Panc1 (cell line): ENCODE data around the gene ZNF516. TPM values are rescaled to one million over a fixed set of nuclear protein-coding genes. Genes with fewer than 3 reads are reported as not detected.

ENCODE experiments used
- ATAC-seq: fragments of 200-7000 bp; cut with Tn5 transposase; 2 replicates; pipeline ENCODE4 v1.9.1; 2020; ENCODE audit warnings: mild to moderate bottlenecking, moderate library complexity
- BruUV-seq: library from RNA; stranded (reverse); fragments of 400-500 nt; replicated peaks from 2 replicates; lab custom pipeline; 2021; lab: Mats Ljungman, UMichigan
- CTCF ChIA-PET: fragments of 300-600 bp; sonication (Branson Sonifier 250); formaldehyde crosslinking; loops from one replicate; lab custom pipeline; 2022; ENCODE audit warnings: antibody characterized with exemption; lab: Charles Lee
- POLR2A ChIA-PET: fragments of 300-600 bp; sonication (Branson Sonifier 250); formaldehyde crosslinking; loops from one replicate; lab custom pipeline; 2022; ENCODE audit warnings: antibody characterized with exemption; lab: Charles Lee
- DNase-seq: peaks from one replicate; pipeline ENCODE4 v3.0.0-alpha.2; 2010; ENCODE audit warnings: low read depth, low spot score
- H3K27ac ChIP-seq: 2 replicates; pipeline ENCODE4 v1.5.1; 2011; ENCODE audit warnings: mild to moderate bottlenecking, low read length, inconsistent platforms
- H3K27me3 ChIP-seq: fragments of 200-500 bp; sonication (Bioruptor generic); 2 replicates; pipeline ENCODE4 v1.6.0; 2014; ENCODE audit warnings: low read length, inconsistent platforms; ENCODE audit not compliant: control insufficient read depth, insufficient read depth
- H3K36me3 ChIP-seq: fragments of 200-500 bp; sonication (Bioruptor generic); 2 replicates; pipeline ENCODE4 v1.5.1; 2014; ENCODE audit warnings: inconsistent platforms, mild to moderate bottlenecking, low read length, moderate library complexity; ENCODE audit not compliant: control insufficient read depth, insufficient read depth
- H3K4me1 ChIP-seq: 2 replicates; pipeline ENCODE4 v1.5.1; 2011; ENCODE audit warnings: inconsistent platforms, mild to moderate bottlenecking, low read length, moderate library complexity; ENCODE audit not compliant: control insufficient read depth, insufficient read depth
- H3K4me3 ChIP-seq, 2 experiments: 2 replicates each; pipeline ENCODE4 v1.5.1; 2011 to 2012; ENCODE audit warnings: low read depth in 2 of 2, low read length in 2 of 2, mild to moderate bottlenecking in 2 of 2, inconsistent platforms in 1 of 2, moderate library complexity in 1 of 2
- H3K9me3 ChIP-seq: fragments of 200-500 bp; sonication (Bioruptor generic); 2 replicates; pipeline ENCODE4 v1.5.1; 2014; ENCODE audit warnings: low read depth, mild to moderate bottlenecking, inconsistent platforms, low read length, moderate library complexity; ENCODE audit not compliant: control insufficient read depth, insufficient read depth
- CTCF ChIP-seq: fragments of 450-650 bp; IDR thresholded peaks from 2 replicates; pipeline ENCODE4 v1.5.1; 2017; ENCODE audit warnings: mild to moderate bottlenecking
- POLR2AphosphoS5 ChIP-seq: IDR thresholded peaks from 2 replicates; pipeline ENCODE4 v1.6.1; 2012; ENCODE audit warnings: mild to moderate bottlenecking, low read depth, low read length, moderate library complexity
- REST ChIP-seq, 2 experiments: IDR thresholded peaks; 2 replicates each; pipeline ENCODE4 v1.6.1; 2011 to 2012; ENCODE audit warnings: low read depth in 2 of 2, control low read depth in 1 of 2, low read length in 1 of 2, mild to moderate bottlenecking in 1 of 2, moderate library complexity in 1 of 2; ENCODE audit not compliant: insufficient read depth in 1 of 2
- SIN3A ChIP-seq: IDR thresholded peaks from 2 replicates; pipeline ENCODE4 v1.6.1; 2012; ENCODE audit warnings: low read depth, mild to moderate bottlenecking, low read length, moderate library complexity, borderline replicate concordance; ENCODE audit not compliant: insufficient read depth
- TCF7L2 ChIP-seq: IDR thresholded peaks from 2 replicates; pipeline ENCODE4 v1.6.1; 2011; ENCODE audit warnings: mild to moderate bottlenecking, low read depth, low read length, inconsistent platforms
- in situ Hi-C: cut with HindIII; loops from 2 replicates; pipeline ENCODE4 v1.10.0; 2016; ENCODE audit warnings: low sequenced_read_pairs, low pct_unique_long_range_greater_than_20kb
- intact Hi-C: fragments of 100-400 bp; cut with micrococcal nuclease; formaldehyde crosslinking; loops from one replicate; pipeline ENCODE4 v1.10.0; 2022; ENCODE audit not compliant: unreplicated experiment
- total RNA-seq: library from RNA; stranded (reverse); gene quantifications from one replicate; pipeline ENCODE4 v1.2.1, GENCODE V29; 2021; ENCODE audit not compliant: unreplicated experiment

The ZNF516 gene
- total RNA-seq, 1 experiment from 2014 or later, result 28.6 TPM

DNA sequence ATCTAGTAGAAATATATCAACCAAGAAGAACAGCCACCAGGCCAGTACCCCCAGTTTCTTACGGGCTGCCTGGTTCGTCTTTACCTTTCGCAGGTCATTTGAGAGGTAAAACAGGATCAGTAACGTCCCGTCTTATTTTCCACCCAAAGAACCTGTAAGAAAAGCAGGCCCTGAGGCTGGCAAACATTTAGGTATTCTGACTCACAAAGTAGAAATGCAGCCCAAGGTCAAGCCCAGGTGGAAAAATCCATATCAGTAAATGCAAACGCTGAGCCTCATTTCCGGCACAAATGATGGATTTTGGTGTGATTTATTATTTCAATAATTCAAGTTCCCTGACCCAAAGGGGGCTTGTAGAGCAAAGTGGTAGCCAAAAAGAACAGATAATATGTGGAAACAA, 171.2 kb downstream of the ZNF516 start:
- ATAC-seq (no peak), DNase-seq (no peak)
- no peak for TF ChIP-seq SIN3A
- TF ChIP-seq POLR2AphosphoS5, result no peak
- no peak for TF ChIP-seq REST (IDR thresholded peaks at IDR 0.05; ENCODE audit: insufficient read depth in 1 of 2, low read depth in 2 of 2, low read length in 1 of 2)
- TF ChIP-seq CTCF, result no peak
- no peak for TF ChIP-seq TCF7L2
- no peak overlapping the region for H3K27ac ChIP-seq
- H3K9me3 ChIP-seq, result no peaks in the 10 kb centered on the region
- ChIA-PET CTCF (no interaction called here), POLR2A (no interaction called here)
- H3K36me3 ChIP-seq, result no peaks in the 10 kb centered on the region
- no TSS peak for BruUV-seq
- intact Hi-C loops (no loop called here), in situ Hi-C loops (no loop called here)
- peaks cover 9% of the 10 kb centered on the region for H3K27me3 ChIP-seq
- no peaks in the 10 kb centered on the region for H3K4me1 ChIP-seq
- no peak overlapping the region for H3K4me3 ChIP-seq

DNA sequence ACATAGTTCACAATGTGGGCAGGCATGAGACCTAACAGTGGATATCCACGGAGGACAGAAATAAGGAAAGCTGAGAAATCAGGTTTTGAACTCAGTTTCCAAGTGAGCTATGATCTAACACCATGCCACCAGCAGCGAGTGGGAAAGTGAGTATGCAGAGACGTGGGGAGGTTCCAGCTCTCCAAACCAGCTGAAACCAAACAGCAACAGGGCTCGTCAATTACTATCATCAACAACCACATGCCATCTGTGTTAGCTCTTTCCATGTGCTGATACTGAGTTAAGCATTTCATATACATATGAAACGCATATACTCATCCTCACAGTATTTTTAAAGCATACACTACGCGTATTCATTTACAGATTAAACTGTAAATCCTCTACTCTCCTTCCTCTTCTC, 172.4 kb downstream of the ZNF516 start:
- BruUV-seq, result no TSS peak
- Histone ChIP-seq H3K4me3 (no peak overlapping the region), H3K27me3 (peaks cover 12% of the 10 kb centered on the region), H3K4me1 (no peaks in the 10 kb centered on the region), H3K27ac (no peak overlapping the region), H3K9me3 (no peaks in the 10 kb centered on the region), H3K36me3 (no peaks in the 10 kb centered on the region)
- intact Hi-C loops (no loop called here), in situ Hi-C loops (no loop called here)
- ChIA-PET POLR2A (no interaction called here), CTCF (no interaction called here)
- no peak for TF ChIP-seq SIN3A
- no peak for TF ChIP-seq POLR2AphosphoS5
- TF ChIP-seq TCF7L2, result no peak
- no peak for TF ChIP-seq REST (IDR thresholded peaks at IDR 0.05; ENCODE audit: insufficient read depth in 1 of 2, low read depth in 2 of 2, low read length in 1 of 2)
- TF ChIP-seq CTCF, result no peak
- ATAC-seq (no peak), DNase-seq (no peak)
